Globus pallidus (tissue), 1 donor: Measurements from ENCODE around the gene STXBP2.

Source experiments
- DNase-seq: peaks from one replicate; pipeline ENCODE4 v3.0.0-alpha.2; 2015; ENCODE audit warnings: low spot score

The STXBP2 gene

GRCh38 chr19:7614859-7615741 is 21.8 kb upstream of the STXBP2 start:
- DNase-seq, result no peak

- DNase-seq, result no peak
Measured at GRCh38 chr19:7617172-7617571, 19.7 kb upstream of the STXBP2 start.

- no peak for DNase-seq
Measured at GRCh38 chr19:7617735-7618134, 19.2 kb upstream of the STXBP2 start.

GRCh38 chr19:7618348-7618747 is 18.6 kb upstream of the STXBP2 start:
- DNase-seq, result no peak

GRCh38 chr19:7618771-7619510 is 18.0 kb upstream of the STXBP2 start:
- no peak for DNase-seq

GRCh38 chr19:7619671-7620441 is 17.1 kb upstream of the STXBP2 start:
- DNase-seq, result no peak

GRCh38 chr19:7620442-7621412 is 16.2 kb upstream of the STXBP2 start:
- no peak for DNase-seq

GRCh38 chr19:7622933-7623685 is 13.8 kb upstream of the STXBP2 start:
- no peak for DNase-seq

GRCh38 chr19:7623725-7624603 is 12.9 kb upstream of the STXBP2 start:
- no peak for DNase-seq

- no peak for DNase-seq
Measured at GRCh38 chr19:7624810-7625209, 12.1 kb upstream of the STXBP2 start.

GRCh38 chr19:7625763-7626372 is 11.0 kb upstream of the STXBP2 start:
- DNase-seq, result no peak

- no peak for DNase-seq
Measured at GRCh38 chr19:7627166-7627565, 9.7 kb upstream of the STXBP2 start.

GRCh38 chr19:7628589-7629311 is 8.2 kb upstream of the STXBP2 start:
- DNase-seq, result no peak

GRCh38 chr19:7629347-7630054 is 7.4 kb upstream of the STXBP2 start, which contains the start of the genes PET100 and XAB2:
Gene PET100 (plus strand): TSS chr19:7629793. CDS start chr19:7629834, 41 bp downstream.
Gene XAB2 (minus strand): TSS chr19:7629545. CDS start chr19:7629527, 18 bp downstream.
- peak; percentile 99 for DNase-seq

- no peak for DNase-seq
Measured at GRCh38 chr19:7631577-7631976, 5.3 kb upstream of the STXBP2 start.

- DNase-seq, result no peak
Measured at GRCh38 chr19:7632340-7633203, 4.3 kb upstream of the STXBP2 start.

GRCh38 chr19:7633698-7634097 is 3.2 kb upstream of the STXBP2 start, which contains the start of gene PCP2:
Gene PCP2 (minus strand): TSS chr19:7633719. CDS start chr19:7633457, 262 bp downstream.
- no peak for DNase-seq
